HG02678 (cell line): Measurements from ENCODE around the gene CSPG5.

ENCODE experiments used
- ATAC-seq: cut with Tn5 transposase; IDR thresholded peaks from one replicate; pipeline ENCODE4 v1.9.1; 2021; ENCODE audit warnings: mild to moderate bottlenecking, moderate library complexity; ENCODE audit not compliant: unreplicated experiment

Gene CSPG5

GRCh38 chr3:47541583-47542108 lies 37.0 kb downstream of the CSPG5 start:
- ATAC-seq: no peak

GRCh38 chr3:47540281-47540680 lies 38.4 kb downstream of the CSPG5 start:
- ATAC-seq: no peak

GRCh38 chr3:47536967-47537366 lies 41.7 kb downstream of the CSPG5 start:
- no peak for ATAC-seq

DNA sequence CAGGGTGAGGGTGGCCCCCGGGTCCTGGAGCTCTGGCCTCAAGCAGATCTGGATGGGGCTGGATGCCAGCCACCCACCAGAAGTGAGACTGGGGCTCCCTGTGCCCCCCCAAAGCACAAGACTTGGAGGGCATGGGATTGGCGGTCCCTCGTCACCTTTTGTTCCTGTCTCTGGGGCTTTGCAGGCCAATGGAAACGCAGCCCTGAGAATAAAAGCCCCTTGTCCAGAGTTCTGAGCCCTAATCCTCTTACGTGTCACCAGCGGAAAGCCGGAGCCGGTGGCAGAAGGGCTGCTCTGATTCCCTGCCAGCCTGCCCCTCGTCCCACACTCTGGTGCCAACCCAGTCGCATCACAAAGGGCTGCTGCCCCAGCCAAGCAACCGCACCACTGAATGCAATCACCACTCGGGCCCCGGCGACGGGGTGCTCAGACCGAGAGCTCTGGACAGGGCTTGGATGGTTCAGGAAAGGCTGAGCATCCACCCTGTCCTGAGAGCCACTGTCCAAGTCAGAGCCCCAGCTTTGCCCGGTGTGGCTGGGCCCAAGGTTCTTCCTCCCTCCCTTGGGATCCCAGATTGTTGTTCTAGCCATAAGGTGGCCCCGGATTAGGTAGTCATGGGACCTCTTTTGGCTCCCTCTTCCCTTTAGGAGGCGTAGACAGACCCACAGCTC lies 42.3 kb downstream of the CSPG5 start:
- no peak for ATAC-seq

- ATAC-seq: no peak
These were observed 44.6 kb downstream of the CSPG5 start for GRCh38 chr3:47533996-47534454.

- ATAC-seq: no peak
These were observed 45.2 kb downstream of the CSPG5 start for GRCh38 chr3:47533481-47533880.

- ATAC-seq: no peak
These were observed 50.5 kb downstream of the CSPG5 start for GRCh38 chr3:47527952-47528725.

- no peak for ATAC-seq
These were observed 53.0 kb downstream of the CSPG5 start for GRCh38 chr3:47525617-47526016.

DNA sequence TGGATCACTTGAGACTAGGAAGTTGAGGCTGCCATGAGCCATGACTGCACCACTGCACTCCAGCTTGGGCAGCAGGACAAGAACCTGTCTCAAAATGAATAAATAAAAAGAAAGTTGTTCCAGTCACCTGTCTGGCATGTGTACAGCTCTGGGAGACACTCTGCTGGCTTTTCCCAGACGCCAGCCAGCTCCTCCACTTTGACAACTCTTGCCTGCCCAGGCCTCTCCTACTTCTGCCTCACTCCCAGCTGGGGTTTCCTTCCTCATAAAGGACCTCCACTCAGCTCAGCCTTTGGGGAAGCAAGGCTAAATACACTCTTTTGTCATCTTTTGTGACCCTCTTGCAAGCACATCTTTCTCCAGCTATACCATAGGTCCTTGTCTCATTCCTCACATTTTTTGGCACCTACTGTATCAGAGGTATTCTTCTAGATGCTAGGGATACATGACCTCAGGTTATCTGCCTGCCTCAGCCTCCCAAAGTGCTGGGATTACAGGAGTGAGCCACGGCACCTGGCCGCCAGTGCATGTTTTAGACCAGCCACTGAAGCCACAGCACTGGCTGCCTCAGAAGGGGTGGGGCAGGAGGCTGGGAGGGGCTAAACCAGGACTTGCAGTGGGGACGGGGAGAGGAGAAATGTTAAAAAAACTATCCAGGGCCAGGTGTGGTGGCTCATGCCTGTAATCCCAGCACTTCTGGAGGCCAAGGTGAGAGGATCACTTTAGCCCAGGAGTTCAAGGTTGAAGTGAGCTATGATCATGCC lies 55.2 kb downstream of the CSPG5 start:
- ATAC-seq: no peak

DNA sequence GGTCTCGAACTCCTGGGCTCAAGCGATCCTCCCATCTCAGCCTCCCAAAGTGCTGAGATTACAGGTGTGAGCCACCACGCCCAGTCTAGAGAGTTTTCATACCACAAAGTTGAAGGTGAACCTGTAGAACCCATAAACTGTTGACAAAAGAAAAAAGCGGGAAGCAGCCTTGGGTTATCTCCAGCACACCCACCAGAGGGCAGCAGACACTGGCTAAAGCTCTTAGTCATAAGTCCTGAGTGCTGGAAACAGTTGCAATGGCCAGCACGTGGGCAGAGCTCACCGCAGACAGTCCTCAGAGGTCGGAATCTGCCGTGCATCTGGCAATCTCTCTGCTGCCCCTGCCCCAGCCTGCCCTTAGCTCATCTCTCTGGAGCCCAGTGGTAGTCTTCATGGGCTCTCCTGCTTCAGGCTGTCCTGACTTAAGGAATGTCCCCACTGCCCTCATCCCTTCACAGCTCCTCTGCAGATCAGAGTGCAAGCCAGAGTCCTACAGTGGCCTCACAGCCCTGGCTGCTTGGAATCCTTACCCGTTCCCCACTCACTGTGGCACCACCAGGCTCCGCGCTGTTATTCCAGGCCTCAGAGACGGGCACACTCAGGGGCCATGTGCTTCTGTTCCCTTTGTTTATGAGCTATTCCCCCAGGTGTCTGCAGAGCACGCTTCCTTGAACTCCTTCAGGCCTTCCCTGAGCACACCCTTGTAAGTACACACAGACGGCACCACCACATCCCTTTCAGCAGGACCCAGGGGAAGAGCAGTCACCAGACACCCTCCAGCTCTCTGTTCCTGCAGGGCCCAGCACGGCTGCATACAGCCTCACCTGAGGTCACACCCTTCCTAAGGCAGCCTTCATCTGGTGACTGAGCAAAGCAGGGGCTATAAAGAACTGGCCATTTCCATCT lies 56.3 kb downstream of the CSPG5 start:
- ATAC-seq: peak; percentile 76

- no peak for ATAC-seq
These were observed 57.9 kb downstream of the CSPG5 start for GRCh38 chr3:47520756-47521155.

GRCh38 chr3:47517937-47518336 lies 60.7 kb downstream of the CSPG5 start:
- ATAC-seq: no peak

DNA sequence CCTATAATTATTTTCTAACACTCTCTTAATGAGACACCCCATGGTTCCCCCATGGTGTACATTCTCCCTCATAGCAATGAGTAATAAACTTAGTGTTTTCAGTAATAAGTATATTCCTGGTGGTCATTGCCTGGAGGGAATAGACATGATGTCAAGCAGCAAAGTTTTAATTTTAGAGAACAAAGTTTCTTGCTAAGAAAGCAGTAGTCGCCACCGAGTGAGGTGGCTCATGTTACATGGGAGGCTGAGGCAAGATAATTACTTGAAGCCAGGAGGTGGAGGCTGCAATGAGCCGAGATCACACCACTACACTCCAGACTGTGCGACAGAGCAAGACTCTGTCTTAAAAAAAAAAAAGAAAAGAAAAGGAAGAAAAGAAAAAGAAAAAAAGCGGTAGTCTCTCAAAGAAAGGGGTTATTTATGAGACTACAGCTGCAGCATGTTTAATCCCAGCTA lies 62.8 kb downstream of the CSPG5 start:
- ATAC-seq: no peak

DNA sequence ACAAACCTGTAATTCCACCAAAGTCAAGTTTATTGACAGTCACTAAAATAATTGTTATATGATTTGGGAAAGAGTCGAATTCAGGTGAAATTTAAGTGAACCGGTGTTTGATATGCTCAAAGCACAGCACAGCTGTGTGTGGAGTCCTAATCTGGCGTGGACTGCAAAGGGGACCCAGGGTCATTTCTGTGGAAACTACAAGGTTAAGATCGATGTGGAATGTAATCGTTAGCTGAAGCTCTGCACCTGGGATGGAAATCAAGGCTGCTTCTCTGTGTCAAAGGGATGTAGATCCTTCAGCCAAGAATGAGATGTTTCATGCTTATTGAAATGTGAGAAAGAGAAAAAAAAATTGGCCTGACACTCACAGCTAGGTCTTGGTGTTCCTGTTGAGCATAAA lies 63.6 kb downstream of the CSPG5 start:
- no peak for ATAC-seq

DNA sequence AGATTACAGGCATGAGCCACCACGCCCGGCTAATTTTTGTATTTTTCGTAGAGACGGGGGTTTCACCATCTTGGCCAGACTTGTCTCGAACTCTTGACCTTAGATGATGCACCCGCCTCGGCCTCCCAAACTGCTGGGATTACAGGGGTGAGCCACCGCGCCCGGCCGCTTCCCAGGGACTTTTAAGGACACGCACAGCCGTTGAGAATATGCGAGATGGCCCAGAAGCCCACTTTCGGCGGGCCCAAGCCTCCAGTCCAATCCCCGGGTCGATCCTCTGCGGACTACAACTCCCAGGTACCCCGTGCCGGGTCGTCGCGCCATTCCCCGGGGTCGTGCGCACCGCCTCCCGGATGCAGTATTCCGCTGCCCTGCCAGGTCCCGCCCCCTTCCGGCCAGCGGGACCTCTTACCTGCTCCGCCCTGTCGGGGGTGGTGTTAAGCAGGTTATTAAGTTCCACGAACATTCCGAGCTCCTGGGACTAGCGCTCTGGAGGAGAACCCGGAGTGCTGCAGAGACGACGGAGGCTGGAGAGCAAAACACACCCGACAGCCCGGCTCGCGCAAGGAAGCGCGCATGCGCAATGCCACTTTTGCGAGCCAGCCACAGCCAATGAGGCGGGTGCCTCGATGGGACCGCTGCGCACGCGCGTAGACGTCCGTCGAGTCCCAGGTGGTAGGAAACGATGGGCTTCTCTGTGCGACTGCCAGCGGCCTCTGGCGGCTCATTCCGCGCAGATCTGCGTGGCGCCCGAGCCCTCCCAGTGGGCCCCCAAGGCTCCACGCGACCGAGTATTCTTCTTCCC lies 65.3 kb downstream of the CSPG5 start, which contains the start of gene ELP6:
TSS of gene ELP6 (minus strand) at position 588 of the 805 bp plus-strand sequence. CDS start at position 466, 122 bp downstream.
- ATAC-seq: peak; percentile 96

DNA sequence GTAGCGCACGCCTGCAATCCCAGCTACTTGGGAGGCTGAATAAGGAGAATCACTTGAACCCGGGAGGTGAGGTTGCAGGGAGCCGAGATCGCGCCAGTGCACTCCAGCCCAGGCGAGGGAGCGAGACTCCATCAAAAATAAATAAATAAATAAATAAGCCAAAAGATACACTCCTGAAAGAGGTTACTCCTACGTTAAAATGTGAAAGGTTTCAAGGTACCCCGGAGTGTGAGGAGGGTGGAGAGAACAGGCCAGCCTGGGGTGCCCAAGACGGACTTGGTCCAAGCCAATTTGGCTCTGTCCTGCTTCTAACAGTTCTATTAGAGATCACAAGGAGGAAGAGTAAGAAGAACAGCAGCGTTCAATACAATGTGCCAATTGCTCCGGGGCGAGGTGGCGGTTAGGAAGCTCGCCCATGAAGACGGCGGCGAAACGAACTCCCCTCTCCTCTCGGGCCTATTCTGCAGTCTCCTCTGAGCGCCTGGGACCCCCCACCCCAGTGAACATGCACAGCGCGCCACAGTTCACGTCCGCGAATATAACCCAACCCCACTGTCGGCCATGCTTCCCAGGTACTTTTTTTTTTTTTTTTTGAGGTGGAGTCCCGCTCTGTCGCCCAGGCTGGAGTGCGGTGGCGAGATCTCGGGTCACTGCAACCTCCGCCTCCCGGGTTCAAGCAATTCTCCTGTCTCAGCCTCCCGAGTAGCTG lies 66.1 kb downstream of the CSPG5 start:
- no peak for ATAC-seq
